AG10803 (cell line): ENCODE results near the gene TMEM132D.

Source experiments
- DNase-seq: peaks from one replicate; pipeline ENCODE4 v3.0.0; 2010; ENCODE audit warnings: low read depth
- H3K4me3 ChIP-seq: 2 replicates; pipeline ENCODE4 v1.5.1; 2011; ENCODE audit warnings: mild to moderate bottlenecking, low read length, control low read depth
- TF ChIP-seq, protein P1 (sequence below): conservative IDR thresholded peaks from 2 replicates; pipeline ENCODE4 v1.5.1; 2011; ENCODE audit warnings: mild to moderate bottlenecking, low read length, control low read depth, inconsistent platforms

The TMEM132D gene

DNA sequence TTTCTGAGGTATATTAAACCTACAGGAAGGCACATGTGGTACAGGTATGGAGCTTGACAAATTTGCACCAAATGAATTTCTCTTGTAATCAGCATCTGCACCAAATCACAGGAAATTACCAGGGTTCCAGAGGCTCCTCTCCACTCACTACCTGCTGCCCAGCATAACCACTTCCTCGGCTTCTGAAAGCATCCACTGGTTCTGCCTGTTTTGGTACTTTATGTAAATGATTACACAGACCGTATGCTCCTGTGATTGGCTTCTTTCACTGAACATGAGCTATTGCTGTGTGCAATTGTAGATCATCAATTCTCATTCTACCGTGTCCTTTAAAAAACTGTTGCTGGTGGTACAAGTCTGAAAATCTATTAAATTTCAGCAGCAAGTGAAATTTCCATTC, 522.1 kb downstream of the TMEM132D start:
- TF ChIP-seq, protein P1, sequence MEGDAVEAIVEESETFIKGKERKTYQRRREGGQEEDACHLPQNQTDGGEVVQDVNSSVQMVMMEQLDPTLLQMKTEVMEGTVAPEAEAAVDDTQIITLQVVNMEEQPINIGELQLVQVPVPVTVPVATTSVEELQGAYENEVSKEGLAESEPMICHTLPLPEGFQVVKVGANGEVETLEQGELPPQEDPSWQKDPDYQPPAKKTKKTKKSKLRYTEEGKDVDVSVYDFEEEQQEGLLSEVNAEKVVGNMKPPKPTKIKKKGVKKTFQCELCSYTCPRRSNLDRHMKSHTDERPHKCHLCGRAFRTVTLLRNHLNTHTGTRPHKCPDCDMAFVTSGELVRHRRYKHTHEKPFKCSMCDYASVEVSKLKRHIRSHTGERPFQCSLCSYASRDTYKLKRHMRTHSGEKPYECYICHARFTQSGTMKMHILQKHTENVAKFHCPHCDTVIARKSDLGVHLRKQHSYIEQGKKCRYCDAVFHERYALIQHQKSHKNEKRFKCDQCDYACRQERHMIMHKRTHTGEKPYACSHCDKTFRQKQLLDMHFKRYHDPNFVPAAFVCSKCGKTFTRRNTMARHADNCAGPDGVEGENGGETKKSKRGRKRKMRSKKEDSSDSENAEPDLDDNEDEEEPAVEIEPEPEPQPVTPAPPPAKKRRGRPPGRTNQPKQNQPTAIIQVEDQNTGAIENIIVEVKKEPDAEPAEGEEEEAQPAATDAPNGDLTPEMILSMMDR = no peak

DNA sequence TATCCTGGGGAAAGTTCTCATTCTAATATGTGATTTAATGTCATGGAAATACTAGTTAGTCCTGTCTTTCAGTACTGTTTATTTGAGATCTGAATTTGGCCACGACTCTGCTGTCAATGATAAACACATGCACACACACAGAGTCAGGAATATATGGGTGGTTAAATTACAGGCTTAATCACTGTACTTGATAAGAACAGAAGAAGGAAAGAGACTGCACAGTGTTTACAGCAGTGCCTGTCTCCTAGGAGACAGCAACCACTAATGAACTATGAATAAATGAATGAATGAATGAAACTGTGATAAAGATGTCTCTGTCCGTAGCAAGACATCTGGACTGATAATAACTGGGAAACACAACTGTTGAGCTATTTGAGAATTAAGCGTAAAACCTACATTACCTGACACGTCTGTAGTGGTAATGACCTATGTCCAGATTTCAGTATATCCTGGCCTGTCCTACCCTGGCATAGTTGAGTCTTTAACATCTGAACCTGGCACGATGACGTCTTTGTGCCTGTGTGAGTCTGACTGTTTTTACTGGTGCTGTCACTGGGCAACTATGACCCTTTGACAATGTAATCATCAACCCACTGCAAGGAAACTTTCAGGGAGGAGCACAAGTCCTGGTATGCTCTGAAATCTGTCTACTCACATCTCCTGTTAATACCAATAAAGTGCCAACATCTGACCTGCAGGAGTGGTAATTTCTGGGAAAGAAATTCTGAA, 524.6 kb downstream of the TMEM132D start:
- no peak overlapping the region for H3K4me3 ChIP-seq
- TF ChIP-seq, protein P1 = no peak
- DNase-seq = no peak

More for the DNA sequence above, 522.1 kb downstream of the TMEM132D start:
- DNase-seq = no peak
- H3K4me3 ChIP-seq = no peak overlapping the region

- no peak overlapping the region for H3K4me3 ChIP-seq
- DNase-seq = no peak
- TF ChIP-seq, protein P1 = no peak
These were observed 525.3 kb downstream of the TMEM132D start for GRCh38 chr12:129378496-129378895.

DNA sequence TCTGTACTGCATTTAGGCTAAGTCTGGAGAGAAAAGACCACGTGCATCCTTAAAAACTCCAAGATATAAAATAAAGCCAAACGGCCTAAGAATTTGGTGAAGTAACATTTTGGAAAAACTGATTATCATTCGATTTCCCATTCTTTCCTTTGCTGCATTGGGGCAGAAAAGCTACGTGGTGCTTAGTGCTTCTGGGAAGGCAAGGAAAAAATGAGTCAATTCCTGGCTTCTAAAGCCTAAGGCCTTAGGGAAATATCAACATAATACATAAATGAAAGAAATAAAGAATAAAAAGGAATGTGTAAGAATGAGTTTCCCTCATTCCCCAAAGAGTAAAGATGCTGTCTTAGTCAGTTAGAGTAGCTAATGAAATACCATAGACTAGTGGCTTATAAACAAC, 530.1 kb downstream of the TMEM132D start:
- DNase-seq = no peak
- TF ChIP-seq, protein P1 = no peak
- H3K4me3 ChIP-seq = no peak overlapping the region

GRCh38 chr12:129372876-129373275, 530.9 kb downstream of the TMEM132D start:
- H3K4me3 ChIP-seq = no peak overlapping the region
- no peak for DNase-seq
- TF ChIP-seq, protein P1 = no peak

GRCh38 chr12:129372348-129372747, 531.5 kb downstream of the TMEM132D start:
- H3K4me3 ChIP-seq = no peak overlapping the region
- TF ChIP-seq, protein P1 = no peak
- no peak for DNase-seq

DNA sequence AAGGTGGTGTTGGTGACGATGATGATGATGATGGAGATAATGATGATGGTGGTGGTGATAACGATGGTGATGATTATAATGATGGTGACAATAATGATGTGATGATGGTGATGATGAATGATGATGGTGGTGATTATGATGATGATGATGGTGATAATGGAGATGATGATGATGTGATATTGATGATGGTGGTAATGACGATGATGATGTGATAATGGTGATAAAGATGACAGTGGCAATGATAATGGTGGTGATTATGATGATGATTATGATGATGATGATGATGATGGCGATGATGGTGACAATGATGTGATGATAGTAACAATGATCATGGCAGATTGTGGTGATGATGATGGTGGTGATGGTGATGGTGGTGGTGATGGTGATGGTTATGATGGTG, 532.6 kb downstream of the TMEM132D start:
- no peak for DNase-seq
- no peak overlapping the region for H3K4me3 ChIP-seq
- TF ChIP-seq, protein P1 = no peak
